Measurements from ENCODE around the gene VCAN. TPM values are rescaled to one million over a fixed set of nuclear protein-coding genes. Genes with fewer than 3 reads are reported as not detected.

The VCAN gene
- total and polyA plus RNA-seq, 2 donors from 2014 or later = 2.1 to 226 TPM

DNA sequence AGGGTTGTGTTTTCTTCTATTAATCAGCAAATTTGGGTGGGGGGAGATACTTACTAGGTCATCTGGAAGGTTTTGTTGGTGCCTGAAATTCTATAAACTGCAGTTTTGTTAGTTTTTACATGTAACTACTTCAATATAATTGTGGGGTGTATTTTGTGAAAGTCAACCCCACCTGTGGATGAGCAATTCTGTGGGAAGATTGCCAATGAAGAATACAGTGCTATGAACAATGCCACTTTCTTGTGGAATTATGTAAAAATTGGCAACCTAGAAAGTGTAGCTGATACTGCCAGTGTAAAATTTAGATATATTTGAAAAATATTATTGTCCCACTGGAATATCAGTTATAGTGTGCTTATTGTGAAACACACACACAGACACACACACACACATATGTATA, 80.7 kb downstream of the VCAN start:
- intact Hi-C loops (cut with DNase I) = no loop called here

DNA sequence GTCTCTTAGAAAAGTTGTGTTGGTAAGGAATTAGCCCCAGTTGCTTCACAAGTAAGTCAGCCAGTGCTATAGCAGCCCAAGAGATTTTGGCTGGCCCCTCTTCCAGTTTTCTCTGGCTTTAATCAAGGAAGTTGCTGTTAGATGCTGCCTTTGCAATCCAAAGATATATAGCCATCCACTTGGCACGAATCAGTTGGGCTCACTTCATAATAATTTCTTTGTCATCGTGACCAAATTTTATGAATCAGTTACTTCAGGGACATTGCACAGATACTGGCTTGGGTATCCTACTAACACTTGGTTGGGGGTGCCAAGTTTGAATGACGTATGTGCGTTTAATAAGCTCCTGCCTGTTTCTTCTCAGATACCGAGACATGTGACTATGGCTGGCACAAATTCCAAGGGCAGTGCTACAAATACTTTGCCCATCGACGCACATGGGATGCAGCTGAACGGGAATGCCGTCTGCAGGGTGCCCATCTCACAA, 81.5 kb downstream of the VCAN start:
- Histone ChIP-seq H3K4me3 (ENCODE audit: low read length in 3 of 3) (no peak overlapping the region), H3K9ac (ENCODE audit: low read length in 3 of 3) (no peak overlapping the region), H3K27ac (ENCODE audit: low read depth in 2 of 2, low read length in 2 of 2) (no peak overlapping the region), H3K27me3 (ENCODE audit: control insufficient read depth, insufficient read depth, low read length) (no peaks in the 10 kb centered on the region), H3K36me3 (ENCODE audit: control insufficient read depth in 2 of 3, insufficient read depth in 3 of 3, low read length in 3 of 3) (peaks cover 0 to 3% (median 0%) of the 10 kb centered on the region in 3 donors), H3K9me3 (ENCODE audit: control insufficient read depth in 2 of 3, insufficient read depth in 1 of 3, low read length in 3 of 3) (no peaks in the 10 kb centered on the region), H3K4me1 (ENCODE audit: control insufficient read depth in 2 of 3, insufficient read depth in 2 of 3, low read depth in 1 of 3, low read length in 3 of 3) (no peaks in the 10 kb centered on the region)
- TF ChIP-seq, protein P1, sequence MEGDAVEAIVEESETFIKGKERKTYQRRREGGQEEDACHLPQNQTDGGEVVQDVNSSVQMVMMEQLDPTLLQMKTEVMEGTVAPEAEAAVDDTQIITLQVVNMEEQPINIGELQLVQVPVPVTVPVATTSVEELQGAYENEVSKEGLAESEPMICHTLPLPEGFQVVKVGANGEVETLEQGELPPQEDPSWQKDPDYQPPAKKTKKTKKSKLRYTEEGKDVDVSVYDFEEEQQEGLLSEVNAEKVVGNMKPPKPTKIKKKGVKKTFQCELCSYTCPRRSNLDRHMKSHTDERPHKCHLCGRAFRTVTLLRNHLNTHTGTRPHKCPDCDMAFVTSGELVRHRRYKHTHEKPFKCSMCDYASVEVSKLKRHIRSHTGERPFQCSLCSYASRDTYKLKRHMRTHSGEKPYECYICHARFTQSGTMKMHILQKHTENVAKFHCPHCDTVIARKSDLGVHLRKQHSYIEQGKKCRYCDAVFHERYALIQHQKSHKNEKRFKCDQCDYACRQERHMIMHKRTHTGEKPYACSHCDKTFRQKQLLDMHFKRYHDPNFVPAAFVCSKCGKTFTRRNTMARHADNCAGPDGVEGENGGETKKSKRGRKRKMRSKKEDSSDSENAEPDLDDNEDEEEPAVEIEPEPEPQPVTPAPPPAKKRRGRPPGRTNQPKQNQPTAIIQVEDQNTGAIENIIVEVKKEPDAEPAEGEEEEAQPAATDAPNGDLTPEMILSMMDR (IDR thresholded peaks at IDR 0.05; ENCODE audit: borderline replicate concordance, extremely low read depth, insufficient read depth) = no peak
- intact Hi-C loops (cut with DNase I) = no loop called here
- FAIRE-seq (no peak), DNase-seq (no peak)

More for the DNA sequence above, 80.7 kb downstream of the VCAN start:
- Histone ChIP-seq H3K27ac (ENCODE audit: low read depth in 2 of 2, low read length in 2 of 2) (no peak overlapping the region), H3K27me3 (ENCODE audit: control insufficient read depth, insufficient read depth, low read length) (no peaks in the 10 kb centered on the region), H3K36me3 (ENCODE audit: control insufficient read depth in 2 of 3, insufficient read depth in 3 of 3, low read length in 3 of 3) (peaks cover 0 to 3% (median 0%) of the 10 kb centered on the region in 3 donors), H3K4me3 (ENCODE audit: low read length in 3 of 3) (no peak overlapping the region), H3K9ac (ENCODE audit: low read length in 3 of 3) (no peak overlapping the region), H3K9me3 (ENCODE audit: control insufficient read depth in 2 of 3, insufficient read depth in 1 of 3, low read length in 3 of 3) (no peaks in the 10 kb centered on the region), H3K4me1 (ENCODE audit: control insufficient read depth in 2 of 3, insufficient read depth in 2 of 3, low read depth in 1 of 3, low read length in 3 of 3) (no peaks in the 10 kb centered on the region)
- DNase-seq (no peak), FAIRE-seq (no peak)
- TF ChIP-seq, protein P1 (IDR thresholded peaks at IDR 0.05; ENCODE audit: borderline replicate concordance, extremely low read depth, insufficient read depth) = no peak

GRCh38 chr5:83554133-83554532, 82.6 kb downstream of the VCAN start:
- no peak for FAIRE-seq

More at GRCh38 chr5:83554133-83554532, 82.6 kb downstream of the VCAN start:
- Histone ChIP-seq H3K27ac (ENCODE audit: low read depth in 2 of 2, low read length in 2 of 2) (no peak overlapping the region), H3K9ac (ENCODE audit: low read length in 3 of 3) (no peak overlapping the region), H3K9me3 (ENCODE audit: control insufficient read depth in 2 of 3, insufficient read depth in 1 of 3, low read length in 3 of 3) (no peaks in the 10 kb centered on the region), H3K4me3 (ENCODE audit: low read length in 3 of 3) (no peak overlapping the region), H3K36me3 (ENCODE audit: control insufficient read depth in 2 of 3, insufficient read depth in 3 of 3, low read length in 3 of 3) (peaks cover 0 to 3% (median 0%) of the 10 kb centered on the region in 3 donors), H3K4me1 (ENCODE audit: control insufficient read depth in 2 of 3, insufficient read depth in 2 of 3, low read depth in 1 of 3, low read length in 3 of 3) (no peaks in the 10 kb centered on the region), H3K27me3 (ENCODE audit: control insufficient read depth, insufficient read depth, low read length) (no peaks in the 10 kb centered on the region)
- intact Hi-C loops (cut with DNase I) = no loop called here
- TF ChIP-seq, protein P1 (IDR thresholded peaks at IDR 0.05; ENCODE audit: borderline replicate concordance, extremely low read depth, insufficient read depth) = no peak
- DNase-seq = no peak

Measured in kidney (tissue), 14 donors.